ENCODE measurements around the gene JAZF1.

- TF ChIP-seq CTCF (IDR thresholded peaks at IDR 0.05; ENCODE audit: low read length): no peak
- TF ChIP-seq EZH2 (IDR thresholded peaks at IDR 0.05; ENCODE audit: borderline replicate concordance, low read length): no peak
Measured at GRCh38 chr7:28217143-28217542, 36.5 kb upstream of the JAZF1 start.

Data from OCI-LY1 (cell line).